Tongue (tissue), 2 donors: Measurements from ENCODE around the gene PCDH9. TPM values are rescaled to one million over a fixed set of nuclear protein-coding genes. Genes with fewer than 3 reads are reported as not detected.

Experiments used
- DNase-seq: peaks from one replicate; pipeline ENCODE4 v3.0.0-alpha.2; 2015
- total RNA-seq: library from RNA; depleted of rRNA; stranded (reverse); fragments of >200 nt; gene quantifications from one replicate; pipeline ENCODE4 v1.2.3, GENCODE V29; 2014

Gene PCDH9
- total RNA-seq, 1 donor from 2014 or later, result 6.9 TPM

DNA sequence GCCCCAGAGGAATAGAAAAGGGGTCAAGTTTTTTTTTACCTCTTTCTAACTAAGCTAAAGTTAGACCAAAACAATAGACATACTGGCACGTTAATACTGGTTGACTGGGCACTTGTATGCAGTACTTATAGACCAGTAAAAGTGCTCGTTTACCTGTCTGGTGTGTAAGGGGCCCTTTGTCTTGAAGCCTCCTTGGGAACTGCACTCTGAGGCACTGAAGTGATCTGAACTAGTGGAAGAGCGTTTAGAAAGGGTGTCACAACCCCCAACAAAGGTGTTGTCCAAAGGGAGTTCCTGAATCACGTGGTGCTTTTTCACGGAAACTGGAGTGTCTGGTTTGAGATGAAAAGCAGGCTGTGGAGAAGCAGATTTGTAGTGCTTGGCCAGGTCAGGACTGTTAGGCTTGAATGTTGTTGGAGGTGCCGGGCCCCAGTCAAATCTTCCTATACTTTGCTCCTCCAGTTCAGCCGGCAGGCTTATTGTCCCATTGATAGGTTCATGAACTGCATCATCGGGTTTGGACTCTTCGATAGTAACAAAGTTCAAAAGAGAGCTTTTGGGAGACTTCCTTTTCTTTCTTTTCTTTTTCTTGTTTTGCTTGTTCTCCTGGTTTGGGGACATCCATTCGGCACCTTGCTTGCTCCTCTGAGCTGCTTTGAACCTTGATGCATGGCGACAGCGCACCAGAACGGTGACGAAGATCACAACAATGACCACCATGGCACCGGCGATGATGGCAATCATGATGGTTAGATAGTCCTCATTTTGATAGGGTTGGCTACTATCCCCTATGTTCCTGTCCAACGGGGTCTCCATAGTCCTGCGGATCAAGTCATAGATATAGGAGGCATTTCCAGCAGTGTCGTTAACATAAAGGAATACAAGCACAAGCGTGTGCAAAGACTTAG lies 4.6 kb downstream of the PCDH9 start:
- no peak for DNase-seq

DNA sequence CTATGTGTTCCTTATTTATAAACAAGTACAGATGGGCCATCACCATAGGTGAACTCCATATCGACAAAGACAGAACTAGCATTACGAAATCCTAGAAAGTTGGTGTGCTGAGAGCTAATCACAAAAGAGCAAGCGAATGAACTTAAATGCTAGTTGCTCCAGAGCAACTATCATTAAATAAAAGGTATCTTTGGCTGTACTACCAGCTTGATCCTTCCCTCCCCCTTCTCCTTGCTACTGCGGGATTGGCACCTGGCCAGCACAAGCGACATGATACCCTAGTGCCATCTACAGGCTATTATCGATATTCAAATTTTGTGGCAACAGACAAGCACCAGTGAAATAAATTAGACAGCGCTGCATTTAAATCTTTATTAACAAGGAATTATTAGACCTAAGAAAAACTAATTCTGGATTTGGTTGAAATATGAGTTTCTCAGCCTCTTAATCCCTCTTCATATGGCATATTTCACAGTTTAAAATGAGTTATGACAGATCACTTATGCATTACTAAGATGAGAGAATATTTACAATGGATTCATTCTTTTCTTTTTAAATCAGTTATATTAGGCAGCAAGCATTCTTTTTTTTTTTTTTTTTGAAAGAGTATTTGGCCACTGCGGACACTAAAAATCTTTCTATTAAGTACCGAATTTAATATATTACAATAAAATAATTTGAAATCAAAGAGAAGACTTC lies 5.8 kb downstream of the PCDH9 start:
- peak; percentile 94 for DNase-seq

DNA sequence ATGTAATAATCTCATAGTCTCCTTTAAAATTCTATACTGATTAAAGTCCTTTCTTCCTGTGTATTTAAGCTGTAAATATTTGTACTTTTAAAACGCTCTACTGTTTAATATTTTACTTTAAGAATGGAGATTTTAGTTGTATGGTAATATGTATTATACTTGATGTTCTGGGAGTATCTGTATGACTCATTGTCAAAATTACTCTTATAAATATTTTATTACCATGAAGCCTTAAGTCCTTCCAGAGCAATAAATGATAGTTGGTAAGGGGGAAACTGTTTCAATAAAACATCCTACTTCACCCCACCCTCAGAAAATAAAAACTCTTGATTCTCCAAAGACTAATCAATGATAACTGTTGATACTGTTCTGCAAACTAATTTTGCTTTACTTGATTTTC lies 6.4 kb downstream of the PCDH9 start:
- no peak for DNase-seq

DNA sequence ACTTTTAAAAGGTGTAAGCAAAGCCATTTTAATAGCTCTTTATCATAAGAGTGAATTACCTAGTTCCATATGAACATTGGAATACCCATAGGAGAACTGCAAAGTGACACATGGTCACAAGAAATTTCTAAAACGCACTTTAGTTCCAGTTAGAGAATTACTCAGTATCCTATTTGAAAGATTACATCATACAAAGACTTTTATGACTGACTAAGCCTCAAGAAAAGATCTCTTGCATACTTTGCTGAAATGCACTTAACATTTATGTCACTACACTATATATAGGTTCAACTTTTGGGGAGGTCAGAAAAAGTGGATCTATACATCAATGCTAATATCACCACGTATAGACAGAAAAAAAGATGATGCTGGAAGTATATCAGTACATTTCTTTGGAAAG lies 7.1 kb downstream of the PCDH9 start:
- no peak for DNase-seq

DNA sequence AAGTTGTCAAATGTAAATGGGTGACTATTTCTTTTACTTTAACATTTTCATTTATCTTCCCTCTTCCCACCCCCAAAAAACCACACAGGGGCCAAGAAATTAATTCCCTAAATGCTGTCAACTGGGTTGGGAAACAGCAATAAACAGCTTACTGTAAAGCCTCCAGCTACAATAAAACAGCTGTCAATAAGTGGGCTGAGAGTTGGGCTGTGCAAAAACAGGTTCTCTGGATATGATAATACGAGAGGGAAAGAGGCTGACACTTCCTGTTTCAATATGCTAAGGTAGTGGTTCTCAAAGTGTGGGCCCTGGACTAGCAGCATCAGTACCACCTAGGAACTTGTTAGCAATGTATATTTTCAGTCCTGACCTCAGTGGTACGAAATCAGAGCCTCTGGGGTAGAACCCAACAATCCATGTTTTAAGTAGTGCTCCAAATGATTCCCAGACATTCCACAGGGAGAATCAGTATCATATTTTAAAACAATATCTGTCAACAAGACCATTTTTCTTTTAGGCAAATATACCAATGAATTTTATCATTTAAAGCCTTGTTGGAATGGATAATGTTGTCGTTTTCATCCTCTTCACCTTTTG lies 8.4 kb downstream of the PCDH9 start:
- DNase-seq, result no peak

DNA sequence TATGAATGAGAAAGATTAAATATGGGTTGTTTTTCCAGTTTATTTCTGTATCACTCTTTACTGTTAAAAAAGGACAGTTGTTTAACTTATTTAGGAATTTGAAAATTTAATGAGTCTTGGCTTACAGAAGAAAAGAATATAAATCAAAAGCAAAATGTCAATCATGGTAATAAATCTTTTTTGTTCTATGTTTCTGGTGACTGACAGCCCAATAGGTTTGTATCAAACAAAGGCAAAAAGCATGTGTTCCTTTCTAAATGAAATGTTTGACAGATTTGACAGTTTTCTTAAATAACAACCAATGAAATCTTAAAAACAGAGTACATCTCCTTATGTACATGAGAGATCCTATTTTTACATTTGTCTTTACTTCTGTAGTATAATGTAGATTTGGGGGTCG lies 11.0 kb downstream of the PCDH9 start:
- DNase-seq, result no peak

DNA sequence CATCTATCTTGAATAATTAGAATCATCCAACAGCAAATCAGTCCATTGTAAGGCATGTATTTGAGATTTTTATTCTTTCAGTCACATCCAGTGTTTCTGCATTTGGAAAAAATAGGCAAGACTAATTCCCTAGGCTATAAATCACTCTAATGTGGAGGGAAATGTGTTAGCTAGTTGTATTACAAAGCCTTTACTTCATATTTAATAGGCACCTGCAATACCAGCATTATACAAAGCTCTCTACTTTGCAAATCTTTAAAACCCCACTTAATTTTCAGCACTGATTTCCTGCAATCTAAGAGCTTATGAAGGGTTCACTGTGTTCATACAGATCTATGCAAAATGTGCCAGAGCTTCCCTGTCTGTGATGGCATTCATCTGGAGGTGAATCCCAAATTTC lies 12.3 kb downstream of the PCDH9 start:
- DNase-seq, result no peak

DNA sequence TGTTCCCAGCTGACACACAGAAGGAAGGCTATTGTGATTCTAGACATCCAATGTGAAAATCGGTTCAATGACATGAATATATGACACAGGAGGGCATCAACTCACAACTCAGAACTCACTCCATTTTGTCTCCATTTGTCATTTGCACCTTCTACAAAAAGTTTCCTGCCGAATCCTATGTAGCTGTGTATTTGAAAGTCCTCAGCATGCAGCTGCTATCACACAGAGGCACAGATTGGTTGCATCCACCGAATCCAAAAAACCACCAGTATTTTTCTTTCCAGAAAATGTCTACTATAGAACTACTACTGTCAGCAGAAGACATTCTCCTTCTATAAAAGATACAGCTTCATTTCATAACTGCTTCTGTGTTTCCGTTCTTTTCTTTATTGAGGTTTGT lies 13.3 kb downstream of the PCDH9 start:
- DNase-seq, result no peak

DNA sequence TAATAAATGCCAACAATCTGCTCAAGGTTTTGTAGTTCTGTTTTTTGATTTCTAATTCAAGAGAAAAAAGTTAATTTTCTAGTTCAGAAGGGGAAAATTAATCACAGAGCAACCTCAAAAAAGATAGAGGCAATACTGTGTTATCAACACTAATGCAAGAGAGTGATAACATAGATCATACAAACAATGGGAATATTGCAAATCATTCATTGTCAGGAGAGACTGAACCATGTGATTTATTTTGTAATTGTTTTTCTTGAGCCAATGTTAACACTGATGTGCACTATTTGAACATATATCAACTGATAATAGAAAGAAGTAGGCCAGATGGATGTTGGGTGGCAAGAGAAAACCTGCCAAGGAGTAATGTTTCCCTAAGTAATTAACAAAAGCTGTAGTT lies 19.9 kb downstream of the PCDH9 start:
- DNase-seq, result no peak

DNA sequence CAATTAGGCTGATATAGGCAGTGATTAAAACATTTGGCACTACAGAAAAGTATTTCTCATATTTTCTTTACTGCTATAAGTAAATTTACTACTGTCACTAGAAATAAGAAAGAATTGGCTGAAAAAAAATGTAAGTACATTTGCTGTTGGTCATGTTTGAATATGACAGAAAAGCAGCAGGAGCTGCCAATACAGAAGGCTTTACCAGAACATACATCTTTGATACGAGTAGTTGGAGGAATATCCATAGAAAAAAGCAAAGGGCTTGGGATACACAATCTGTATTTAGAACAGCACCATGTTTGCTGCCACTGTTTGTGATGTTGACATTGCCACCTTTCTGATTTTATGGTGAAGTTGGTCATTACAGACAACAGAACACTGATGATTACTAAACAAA lies 21.6 kb downstream of the PCDH9 start:
- DNase-seq, result no peak

DNA sequence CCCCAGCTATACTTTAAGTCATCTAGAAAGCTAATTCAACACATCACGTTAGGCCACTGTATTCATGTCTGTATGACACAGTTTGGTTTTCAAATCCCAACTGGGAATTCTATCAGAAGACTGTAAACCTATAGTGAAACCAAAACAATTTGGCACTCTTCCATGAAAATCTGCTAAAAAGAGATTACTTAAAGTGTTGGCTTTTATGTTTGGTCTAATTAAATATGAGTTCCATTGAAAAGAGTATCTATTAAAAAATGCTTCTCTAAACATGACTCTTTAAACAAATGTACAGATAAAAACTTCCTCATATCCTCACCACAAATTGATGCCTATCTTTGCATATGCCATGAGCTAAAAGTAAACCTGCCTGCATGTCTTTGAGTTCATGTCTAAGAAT lies 25.4 kb downstream of the PCDH9 start:
- DNase-seq, result no peak

DNA sequence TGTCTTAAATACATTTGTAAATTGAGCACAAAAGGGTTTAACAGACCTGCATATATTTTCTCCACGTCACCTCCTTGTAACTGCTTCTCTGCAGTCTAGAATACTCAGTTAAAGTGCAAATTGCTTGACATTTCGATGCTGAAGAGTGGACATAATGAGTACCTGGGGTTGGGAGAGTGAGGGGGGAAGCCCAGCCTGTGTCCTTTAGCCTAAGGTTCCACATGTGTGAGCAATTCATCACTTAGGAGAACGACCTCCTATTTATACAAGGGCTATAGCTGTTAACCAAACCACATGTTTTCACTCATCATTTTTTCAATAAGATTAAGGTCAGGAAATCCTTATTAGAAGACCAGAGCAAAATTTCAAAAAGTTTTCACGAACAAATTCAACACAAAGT lies 29.5 kb downstream of the PCDH9 start:
- no peak for DNase-seq

DNA sequence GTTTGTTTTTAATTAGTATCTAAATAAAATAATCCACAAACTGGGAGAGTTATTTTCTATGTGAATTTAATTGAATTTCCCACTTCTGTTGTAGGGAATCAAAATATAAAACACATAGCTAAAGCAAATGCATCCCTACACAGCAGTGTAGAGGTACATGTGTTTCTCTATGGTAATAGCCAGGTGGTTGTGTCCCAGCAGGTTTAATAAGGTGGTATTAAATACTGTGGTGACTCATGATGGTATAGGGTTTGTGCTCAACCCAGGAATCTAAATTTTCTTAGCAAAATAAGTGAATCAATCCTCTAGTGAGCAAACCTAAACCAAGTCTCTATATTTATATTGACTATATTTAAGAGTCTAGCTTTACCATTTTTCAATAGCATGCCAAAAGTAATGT lies 30.0 kb downstream of the PCDH9 start:
- DNase-seq, result no peak

DNA sequence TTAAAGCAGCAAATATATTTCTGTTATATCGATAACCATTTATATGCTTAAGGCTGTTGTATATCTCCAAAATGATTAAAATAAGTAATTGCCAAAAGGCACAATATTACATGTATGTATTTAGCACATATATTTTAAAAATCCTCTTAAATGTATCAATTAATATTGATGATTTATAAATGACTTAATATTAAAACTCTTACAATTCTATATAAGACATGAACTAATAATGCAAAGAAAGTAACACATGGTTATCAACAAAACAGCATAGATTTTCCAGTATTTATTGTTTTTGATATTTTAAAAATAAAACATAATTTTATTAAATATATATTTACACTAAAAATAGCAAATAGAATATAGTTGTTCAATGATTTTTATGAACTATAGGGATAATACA lies 32.4 kb downstream of the PCDH9 start:
- no peak for DNase-seq

DNA sequence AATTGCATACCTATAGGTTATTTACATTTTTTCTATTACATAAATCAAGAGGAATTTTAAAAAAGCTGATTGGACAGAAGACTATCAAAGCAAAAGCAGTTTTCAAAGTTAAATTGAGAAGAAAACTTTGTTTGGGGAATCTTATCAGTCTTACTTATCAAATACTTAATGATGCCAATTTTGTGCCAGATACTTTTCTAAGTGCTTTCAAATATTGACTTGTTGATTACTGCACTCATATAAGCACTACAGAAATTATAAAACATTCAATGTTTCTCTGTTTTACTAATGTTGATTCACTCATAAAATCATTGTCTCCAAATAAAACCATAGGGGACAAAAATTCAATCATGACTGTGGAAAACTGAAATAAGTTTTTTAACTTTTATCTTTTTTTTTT lies 36.2 kb downstream of the PCDH9 start:
- no peak for DNase-seq

DNA sequence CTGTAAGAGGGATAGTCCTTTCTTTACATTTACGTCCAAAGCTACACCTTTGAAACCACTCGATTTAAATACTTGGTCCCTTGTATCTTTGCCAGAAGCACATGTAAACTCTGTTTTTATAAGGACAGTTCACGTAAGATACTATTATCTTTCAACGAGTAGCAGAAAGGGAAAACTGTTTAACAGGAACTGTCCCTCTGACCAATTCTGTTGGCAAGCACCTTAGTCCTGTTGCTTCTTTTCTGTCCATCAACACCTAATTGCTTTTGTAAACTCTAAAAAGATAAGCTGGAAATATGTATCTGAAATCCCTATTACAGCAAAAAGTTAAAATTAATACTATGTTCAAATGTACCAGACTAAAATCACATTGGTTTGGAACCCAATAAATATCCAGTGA lies 37.4 kb downstream of the PCDH9 start:
- no peak for DNase-seq

DNA sequence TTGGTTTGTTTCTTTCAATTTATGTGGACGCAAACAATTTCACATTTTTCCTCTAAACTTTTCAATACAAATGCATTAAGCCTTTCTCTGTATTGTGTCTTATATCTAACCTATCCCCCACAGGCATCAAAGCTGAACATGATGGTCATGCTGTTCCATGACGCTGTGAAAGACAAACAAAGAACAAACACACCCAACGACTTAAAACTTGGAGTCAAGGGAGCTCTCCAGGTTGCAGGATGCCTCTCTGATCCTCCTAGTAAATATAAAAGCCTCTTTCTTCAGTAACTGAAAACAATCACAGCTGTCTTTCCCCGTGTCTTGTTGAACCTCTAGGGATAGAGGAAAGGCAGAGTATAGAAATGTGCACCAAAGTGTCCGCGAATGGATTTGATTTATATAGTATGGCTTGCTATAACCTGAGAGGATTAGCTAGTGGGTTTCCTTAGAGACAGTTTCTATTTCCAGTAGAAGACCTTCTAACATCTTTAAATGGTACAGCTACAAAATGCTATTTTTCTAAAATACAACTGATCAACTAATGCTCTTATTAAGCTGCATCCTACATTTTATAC lies 43.1 kb downstream of the PCDH9 start:
- DNase-seq, result no peak

DNA sequence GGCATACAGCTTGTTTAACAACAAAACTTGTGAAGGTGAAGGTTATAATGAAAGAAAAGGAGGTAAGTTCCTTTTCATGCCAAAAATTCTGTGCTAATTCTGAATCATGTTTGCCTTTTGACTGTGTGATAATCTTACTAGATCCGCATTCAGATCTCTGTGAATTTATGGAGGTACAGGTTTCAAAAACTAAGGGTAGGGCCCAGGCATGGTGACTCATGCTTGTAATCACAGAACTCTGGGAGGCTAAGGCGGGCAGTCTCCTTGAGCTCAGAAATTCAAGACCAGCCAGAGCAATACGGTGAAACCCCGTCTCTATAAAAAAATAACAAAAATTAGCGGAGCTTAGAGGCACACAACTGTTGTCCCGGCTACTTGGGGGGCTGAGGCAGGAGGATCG lies 45.9 kb downstream of the PCDH9 start:
- DNase-seq, result no peak

DNA sequence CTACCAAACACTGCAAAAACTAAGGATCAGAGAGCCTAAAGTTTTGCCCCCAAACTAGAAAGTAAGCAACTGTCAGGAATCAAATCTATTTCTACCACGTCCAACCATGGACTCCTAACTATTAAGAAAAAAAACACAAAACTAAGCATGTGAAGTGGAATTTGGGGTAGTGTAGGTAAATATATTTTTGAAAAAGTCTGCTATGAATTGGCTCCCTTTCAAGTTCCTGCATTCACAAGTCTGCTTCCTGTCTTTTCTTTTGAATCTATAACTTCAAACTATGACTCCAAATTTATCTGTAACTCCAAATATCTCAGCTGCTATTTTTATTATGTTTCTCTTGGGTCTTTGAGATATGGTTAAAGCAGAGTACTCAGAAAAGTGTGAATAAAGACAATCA lies 47.0 kb downstream of the PCDH9 start:
- no peak for DNase-seq

DNA sequence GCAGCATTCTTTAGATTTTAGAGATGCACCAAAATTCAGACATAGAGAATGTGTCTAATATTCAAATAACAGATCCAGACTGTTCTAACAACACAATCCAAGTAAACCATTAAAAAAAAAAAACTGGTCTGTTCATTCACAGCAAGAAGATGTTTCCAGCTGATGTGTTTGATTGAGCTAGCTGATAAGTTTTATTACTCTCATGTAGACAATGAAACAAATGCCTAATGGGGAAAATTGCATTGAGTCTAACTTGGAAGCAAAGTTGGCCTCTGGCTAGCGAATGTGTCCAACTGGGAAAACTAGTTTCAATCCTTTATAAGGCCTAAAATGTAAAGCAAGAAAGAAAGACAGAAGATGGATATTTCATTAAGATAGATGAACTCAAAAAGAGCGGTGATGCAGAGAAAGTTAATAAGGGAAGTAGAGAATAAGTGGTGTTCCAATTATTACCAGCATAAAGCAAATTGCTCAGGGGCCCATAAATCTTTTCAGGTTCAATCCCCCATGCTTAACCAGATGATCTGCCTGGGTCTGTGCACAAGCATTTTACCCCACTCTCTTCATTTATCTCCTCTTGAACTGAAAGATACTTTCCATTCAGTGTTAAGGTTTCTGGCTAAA lies 54.2 kb downstream of the PCDH9 start:
- DNase-seq, result no peak

DNA sequence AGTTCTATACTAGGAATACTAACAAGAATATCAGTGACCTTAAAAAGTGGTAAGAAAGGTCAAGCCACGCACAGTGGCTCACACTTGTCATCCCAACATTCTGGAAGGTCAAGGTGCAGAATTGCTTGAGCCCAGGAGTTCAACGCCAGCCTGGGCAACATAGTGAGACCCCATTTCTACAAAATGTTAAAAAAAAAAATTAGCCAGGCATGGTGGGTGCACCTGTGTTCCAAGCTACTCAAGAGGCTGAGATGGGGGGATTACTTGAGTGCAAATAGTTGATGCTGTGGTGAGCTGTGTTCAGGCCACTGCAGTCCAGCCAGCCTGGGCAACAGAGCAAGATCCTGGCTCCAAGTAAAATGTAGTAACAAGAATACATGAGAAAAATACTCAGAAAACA lies 61.8 kb downstream of the PCDH9 start:
- no peak for DNase-seq

DNA sequence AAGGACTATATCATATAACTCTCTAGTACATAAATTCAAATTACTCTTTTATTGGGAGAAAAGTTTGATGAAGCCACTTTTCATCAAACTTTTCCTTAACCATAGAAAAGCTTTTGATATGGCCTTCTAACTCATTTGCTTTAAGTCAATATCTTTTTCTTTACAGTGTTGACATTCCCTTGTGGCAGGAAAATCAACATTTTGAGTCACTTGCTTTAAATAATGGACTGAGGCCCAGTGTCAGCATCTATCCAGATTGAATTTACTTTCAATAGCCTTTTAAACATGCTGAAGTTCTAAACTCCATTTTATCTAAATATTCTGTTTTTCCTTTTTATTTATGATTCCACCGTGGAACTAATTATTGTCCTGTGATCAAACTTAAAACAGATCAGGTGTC lies 62.7 kb downstream of the PCDH9 start:
- no peak for DNase-seq

DNA sequence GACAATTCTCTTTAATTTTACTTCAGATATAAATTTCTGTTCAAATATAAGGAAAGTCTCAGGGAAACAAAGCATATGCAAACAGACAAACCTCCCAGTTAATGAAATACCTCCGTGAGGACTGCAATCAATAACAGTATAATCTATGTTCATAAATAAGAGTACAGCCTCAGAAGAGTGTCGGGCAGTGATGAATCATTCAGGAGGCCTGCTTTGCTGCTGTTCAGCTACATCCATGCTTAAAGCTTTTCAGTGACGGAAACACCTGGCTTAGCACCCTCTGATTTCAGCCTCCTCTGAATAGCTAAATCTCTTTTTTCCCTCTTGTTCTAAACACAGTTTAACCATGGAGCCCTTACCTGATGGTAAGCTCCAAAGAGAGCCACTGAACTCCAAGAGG lies 69.0 kb downstream of the PCDH9 start:
- DNase-seq, result no peak
